Measurements from ENCODE around the gene CLEC1A. TPM values are rescaled to one million over a fixed set of nuclear protein-coding genes. Genes with fewer than 3 reads are reported as not detected.

Gene CLEC1A, protein sequence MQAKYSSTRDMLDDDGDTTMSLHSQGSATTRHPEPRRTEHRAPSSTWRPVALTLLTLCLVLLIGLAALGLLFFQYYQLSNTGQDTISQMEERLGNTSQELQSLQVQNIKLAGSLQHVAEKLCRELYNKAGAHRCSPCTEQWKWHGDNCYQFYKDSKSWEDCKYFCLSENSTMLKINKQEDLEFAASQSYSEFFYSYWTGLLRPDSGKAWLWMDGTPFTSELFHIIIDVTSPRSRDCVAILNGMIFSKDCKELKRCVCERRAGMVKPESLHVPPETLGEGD
- total RNA-seq = 2.2 TPM

GRCh38 chr12:10098791-10099190 is at the start of gene CLEC1A:
CLEC1A (minus strand) TSS chr12:10098985; CDS start chr12:10098922, 63 bp downstream.
- DNase-seq (ENCODE audit: extremely low spot score in 2 of 2) = no peak
- no peaks in the 10 kb centered on the region for H3K9me3 ChIP-seq
- no peaks in the 10 kb centered on the region for H3K36me3 ChIP-seq
- H3K27ac ChIP-seq = peak within 1 kb of the TSS; percentile 59
- H3K27me3 ChIP-seq = no peaks in the 10 kb centered on the region
- peaks cover 17% of the 10 kb centered on the region for H3K4me1 ChIP-seq
- no peak for TF ChIP-seq POLR2A (IDR thresholded peaks at IDR 0.05)
- peak; percentile 33 to 63 for TF ChIP-seq POLR2AphosphoS5 (IDR thresholded peaks at IDR 0.05; ENCODE audit: insufficient read depth in 1 of 2, low read depth in 1 of 2)
- no peak for TF ChIP-seq CTCF (IDR thresholded peaks at IDR 0.05)
- peak within 1 kb of the TSS in 1 of 2 donors; percentile 21 for H3K4me3 ChIP-seq
- intact Hi-C loops (cut with DNase I) = no loop called here

DNA sequence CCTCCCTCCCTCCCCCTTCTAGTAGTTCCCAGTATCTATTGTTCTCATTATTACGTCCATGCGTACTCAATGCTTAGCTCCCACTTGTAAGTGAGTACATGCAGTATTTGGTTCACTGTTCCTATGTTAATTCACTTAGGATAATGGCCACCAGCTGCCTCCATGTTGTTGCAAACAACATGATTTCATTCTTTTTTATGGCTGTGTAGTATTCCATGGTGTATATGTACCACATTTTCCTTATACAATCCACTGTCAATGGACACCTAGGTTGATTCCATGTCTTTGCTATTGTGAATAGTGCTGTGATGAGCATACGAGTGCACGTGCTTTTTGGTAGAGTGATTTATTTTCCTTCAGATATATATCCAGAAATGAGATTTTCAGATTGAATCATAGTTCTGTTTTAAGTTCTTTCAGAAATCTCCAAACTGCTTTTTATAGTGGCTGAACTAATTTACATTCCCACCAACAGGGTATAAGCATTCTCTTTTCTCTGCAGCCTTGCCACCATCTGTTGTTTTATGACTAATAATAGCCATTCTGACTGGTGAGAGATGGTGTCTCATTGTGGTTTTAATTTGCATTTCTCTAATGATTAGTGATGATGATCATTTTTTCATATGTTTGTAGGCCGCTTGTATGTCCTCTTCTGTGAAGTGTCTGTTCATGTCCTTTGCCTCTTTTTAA is 49.1 kb upstream of the CLEC1A start:
- no peaks in the 10 kb centered on the region for H3K9me3 ChIP-seq
- DNase-seq (ENCODE audit: extremely low spot score in 2 of 2) = no peak
- no peaks in the 10 kb centered on the region for H3K27me3 ChIP-seq
- H3K27ac ChIP-seq = no peak overlapping the region
- TF ChIP-seq CTCF (IDR thresholded peaks at IDR 0.05) (no peak), POLR2A (IDR thresholded peaks at IDR 0.05) (no peak), POLR2AphosphoS5 (IDR thresholded peaks at IDR 0.05; ENCODE audit: insufficient read depth in 1 of 2, low read depth in 1 of 2) (no peak)
- no peak overlapping the region for H3K4me3 ChIP-seq
- H3K4me1 ChIP-seq = peaks cover 3% of the 10 kb centered on the region
- intact Hi-C loops (cut with DNase I) = no loop called here
- H3K36me3 ChIP-seq = no peaks in the 10 kb centered on the region

DNA sequence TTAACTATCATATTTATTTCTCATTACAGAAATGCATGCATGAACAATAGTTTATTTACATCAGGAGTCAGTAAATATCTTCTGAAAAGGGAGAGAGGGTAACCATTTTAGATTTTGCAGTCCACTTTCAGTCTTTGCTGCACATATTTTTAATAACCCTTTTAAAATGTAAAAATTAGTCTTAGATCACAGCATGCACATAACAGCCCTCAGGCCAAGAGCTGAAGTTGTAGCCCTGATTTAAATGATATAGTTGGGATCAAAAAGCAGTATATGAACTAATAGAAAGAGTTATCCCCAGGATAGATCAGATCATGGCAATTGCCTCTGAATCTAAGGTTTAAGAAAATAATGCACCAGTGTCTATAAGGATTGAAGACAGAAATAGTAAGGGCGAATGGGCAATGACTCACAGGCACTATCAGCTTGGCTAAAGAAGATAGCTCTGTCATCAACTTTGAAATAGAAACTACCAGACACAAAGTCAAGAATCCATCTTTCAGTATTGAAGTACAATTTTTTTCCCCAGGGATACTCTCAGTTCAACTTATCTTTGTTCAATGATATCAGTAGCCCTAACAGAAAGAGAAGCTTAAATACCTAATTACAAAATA is 44.3 kb upstream of the CLEC1A start:
- no peaks in the 10 kb centered on the region for H3K9me3 ChIP-seq
- no peaks in the 10 kb centered on the region for H3K27me3 ChIP-seq
- H3K4me3 ChIP-seq = no peak overlapping the region
- H3K27ac ChIP-seq = no peak overlapping the region
- DNase-seq (ENCODE audit: extremely low spot score in 2 of 2) = no peak
- H3K4me1 ChIP-seq = no peaks in the 10 kb centered on the region
- intact Hi-C loops (cut with DNase I) = no loop called here
- H3K36me3 ChIP-seq = no peaks in the 10 kb centered on the region
- TF ChIP-seq POLR2A (IDR thresholded peaks at IDR 0.05) (no peak), CTCF (IDR thresholded peaks at IDR 0.05) (no peak), POLR2AphosphoS5 (IDR thresholded peaks at IDR 0.05; ENCODE audit: insufficient read depth in 1 of 2, low read depth in 1 of 2) (no peak)

DNA sequence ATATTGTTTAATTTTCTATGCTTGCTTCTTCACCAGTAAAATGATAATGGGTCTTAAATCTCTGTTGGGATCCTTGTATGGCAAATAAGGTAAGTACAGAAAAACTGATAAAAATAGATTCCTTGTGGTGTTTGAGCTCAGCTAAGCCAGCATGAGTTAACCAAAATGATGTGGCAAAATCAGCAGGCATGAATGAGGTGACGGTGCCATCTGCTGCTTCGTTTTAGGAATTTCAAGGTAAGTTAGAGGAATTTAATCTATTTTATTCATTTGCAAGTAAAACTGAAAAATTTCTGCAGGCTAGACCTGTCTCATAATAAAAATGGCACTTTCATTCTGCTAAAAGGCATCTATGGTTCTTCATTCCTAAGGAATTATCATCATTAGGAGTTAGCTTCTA is 41.2 kb upstream of the CLEC1A start:
- Histone ChIP-seq H3K4me1 (no peaks in the 10 kb centered on the region), H3K4me3 (no peak overlapping the region), H3K36me3 (no peaks in the 10 kb centered on the region), H3K27ac (no peak overlapping the region), H3K27me3 (no peaks in the 10 kb centered on the region), H3K9me3 (no peaks in the 10 kb centered on the region)
- intact Hi-C loops (cut with DNase I) = no loop called here
- peak; percentile 40 to 53 (median 41) for TF ChIP-seq CTCF (IDR thresholded peaks at IDR 0.05)
- no peak for TF ChIP-seq POLR2A (IDR thresholded peaks at IDR 0.05)
- no peak for DNase-seq (ENCODE audit: extremely low spot score in 2 of 2)

All from vagina (tissue), 2 donors.